ENCODE results near the gene AMBRA1. TPM values are rescaled to one million over a fixed set of nuclear protein-coding genes. Genes with fewer than 3 reads are reported as not detected.

Gene AMBRA1
- polyA plus RNA-seq, 1 experiment, result 12.8 TPM

- CTCF ChIA-PET, result interaction anchor here (1.0 kb wide), 1 partner anchor 21 kb away, joined by 3 read pairs; no protein-coding TSS in a partner anchor
- no peak for DNase-seq (ENCODE audit: low read depth)
- Histone ChIP-seq H3K36me3 (ENCODE audit: control insufficient read depth, insufficient read depth, low read length) (no peaks in the 10 kb centered on the region), H3K27me3 (ENCODE audit: control insufficient read depth, insufficient read depth, low read length) (no peaks in the 10 kb centered on the region), H3K4me3 (ENCODE audit: low read depth, low read length) (no peak overlapping the region)
- TF ChIP-seq CTCF (IDR thresholded peaks at IDR 0.05; ENCODE audit: insufficient read depth, low read depth, low read length), result no peak
- POLR2A ChIA-PET, result no interaction called here
These were observed 46.4 kb upstream of the AMBRA1 start for GRCh38 chr11:46640036-46640788.

GRCh38 chr11:46639197-46639839, 45.5 kb upstream of the AMBRA1 start:
- DNase-seq (ENCODE audit: low read depth), result no peak
- Histone ChIP-seq H3K4me3 (ENCODE audit: low read depth, low read length) (no peak overlapping the region), H3K27me3 (ENCODE audit: control insufficient read depth, insufficient read depth, low read length) (no peaks in the 10 kb centered on the region), H3K36me3 (ENCODE audit: control insufficient read depth, insufficient read depth, low read length) (no peaks in the 10 kb centered on the region)
- ChIA-PET CTCF (interaction anchor here (1.1 kb wide), 1 partner anchor 21 kb away, joined by 5 read pairs; no protein-coding TSS in a partner anchor), POLR2A (no interaction called here)
- TF ChIP-seq CTCF (IDR thresholded peaks at IDR 0.05; ENCODE audit: insufficient read depth, low read depth, low read length), result no peak

- DNase-seq (ENCODE audit: low read depth), result no peak
- POLR2A ChIA-PET, result no interaction called here
- Histone ChIP-seq H3K27me3 (ENCODE audit: control insufficient read depth, insufficient read depth, low read length) (no peaks in the 10 kb centered on the region), H3K4me3 (ENCODE audit: low read depth, low read length) (no peak overlapping the region), H3K36me3 (ENCODE audit: control insufficient read depth, insufficient read depth, low read length) (peaks cover under 1% of the 10 kb centered on the region; the same call in 1 of the 2 replicates)
- TF ChIP-seq CTCF (IDR thresholded peaks at IDR 0.05; ENCODE audit: insufficient read depth, low read depth, low read length), result no peak
- CTCF ChIA-PET, result interaction anchor here (1.8 to 2.0 kb wide), 2 partner anchors 13 to 19 kb away, joined by 5 to 6 read pairs; partner anchors contain the start of gene ATG13
These were observed 43.7 kb upstream of the AMBRA1 start for GRCh38 chr11:46637546-46637945.

GRCh38 chr11:46635557-46636139, 41.8 kb upstream of the AMBRA1 start:
- CTCF ChIA-PET, result no interaction called here
- DNase-seq (ENCODE audit: low read depth), result no peak
- POLR2A ChIA-PET, result no interaction called here
- peaks cover 4% of the 10 kb centered on the region for H3K36me3 ChIP-seq (ENCODE audit: control insufficient read depth, insufficient read depth, low read length)
- TF ChIP-seq CTCF (IDR thresholded peaks at IDR 0.05; ENCODE audit: insufficient read depth, low read depth, low read length), result no peak
- H3K27me3 ChIP-seq (ENCODE audit: control insufficient read depth, insufficient read depth, low read length), result no peaks in the 10 kb centered on the region
- H3K4me3 ChIP-seq (ENCODE audit: low read depth, low read length), result no peak overlapping the region

All from BJ (cell line).